Effector CD4-positive, alpha-beta T cell (primary cell): Measurements from ENCODE around the gene ASB17. TPM values are rescaled to one million over a fixed set of nuclear protein-coding genes. Genes with fewer than 3 reads are reported as not detected.
"Not testable (repeated sequence)": the region's sequence is repeated elsewhere in the genome, so short reads cannot be mapped to it uniquely, and the experiment has no call there.

ENCODE experiments used
- DNase-seq: peaks from one replicate; pipeline ENCODE4 v3.0.0-alpha.2; 2020
- total RNA-seq: gene quantifications from one replicate; lab custom pipeline; 2026; lab: John Stamatoyannopoulos, UW

The ASB17 gene, protein sequence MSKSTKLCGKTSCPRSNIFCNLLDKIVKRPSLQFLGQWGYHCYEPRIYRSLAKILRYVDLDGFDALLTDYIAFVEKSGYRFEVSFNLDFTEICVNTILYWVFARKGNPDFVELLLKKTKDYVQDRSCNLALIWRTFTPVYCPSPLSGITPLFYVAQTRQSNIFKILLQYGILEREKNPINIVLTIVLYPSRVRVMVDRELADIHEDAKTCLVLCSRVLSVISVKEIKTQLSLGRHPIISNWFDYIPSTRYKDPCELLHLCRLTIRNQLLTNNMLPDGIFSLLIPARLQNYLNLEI
- not detected for total RNA-seq

DNA sequence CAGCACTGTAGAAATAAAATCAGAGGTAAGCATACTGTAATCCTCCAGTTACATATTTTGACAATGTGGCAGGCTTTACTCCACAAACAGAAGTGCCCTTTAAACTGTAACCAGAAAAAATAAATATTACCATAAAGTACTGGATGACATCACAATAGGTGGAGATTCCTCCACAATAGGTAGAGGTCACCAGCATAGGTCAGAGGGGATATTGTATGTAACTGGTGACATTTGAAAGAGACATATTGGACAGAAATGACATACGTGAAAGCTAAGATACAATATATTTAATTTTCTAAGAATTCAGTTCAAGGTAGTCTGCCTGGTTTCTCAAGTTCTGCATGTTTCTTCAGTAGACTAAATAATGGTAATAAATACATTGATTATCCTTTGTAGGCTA lies at the start of gene ASB17:
Gene ASB17 (minus strand): TSS at position 101 of the 400 bp plus-strand sequence. CDS start 113 bp downstream, outside the sequence.
- DNase-seq: no peak

- DNase-seq: no peak
These were observed 49.0 kb upstream of the ASB17 start for GRCh38 chr1:75980972-75981897.

- no peak for DNase-seq
These were observed 38.4 kb upstream of the ASB17 start for GRCh38 chr1:75970631-75971030.

DNA sequence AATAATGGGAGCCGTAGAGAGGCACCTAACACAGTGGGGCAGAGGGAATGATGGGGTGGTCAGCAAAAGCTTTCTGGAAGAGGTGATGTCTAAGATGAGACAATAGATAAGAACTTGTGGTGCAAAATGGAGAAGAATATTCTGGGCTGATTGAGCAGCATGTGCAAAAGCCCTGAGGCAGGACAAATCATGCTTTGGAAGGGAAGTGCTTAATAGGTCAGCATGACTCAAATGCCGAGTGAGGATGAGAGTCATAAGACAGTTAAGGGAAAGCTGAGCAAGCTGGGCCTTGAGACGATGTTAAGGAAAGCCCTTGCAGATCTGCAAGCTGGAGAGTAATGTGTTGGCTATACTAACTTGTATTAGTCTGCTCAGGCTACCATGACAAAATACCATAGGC lies 37.3 kb upstream of the ASB17 start:
- no peak for DNase-seq

DNA sequence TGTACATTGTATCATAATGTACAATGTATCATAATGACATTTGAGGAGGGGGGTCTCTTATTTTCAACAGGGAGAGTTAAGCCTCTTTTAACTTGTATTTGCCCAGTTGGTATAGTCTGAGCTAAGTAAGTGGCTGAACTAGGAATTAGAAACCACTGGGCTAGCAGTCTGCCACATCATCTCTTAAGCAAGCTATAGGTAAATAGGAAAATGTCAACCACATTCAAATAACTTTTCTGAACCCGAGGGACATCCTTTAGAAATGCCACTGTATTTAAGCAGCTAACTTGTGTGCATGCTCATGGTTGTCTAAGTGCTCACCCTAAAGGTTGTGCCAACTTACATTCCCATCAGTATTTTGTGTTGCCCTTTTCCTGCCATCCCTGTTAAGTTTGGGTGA lies 35.5 kb upstream of the ASB17 start:
- DNase-seq: no peak

DNA sequence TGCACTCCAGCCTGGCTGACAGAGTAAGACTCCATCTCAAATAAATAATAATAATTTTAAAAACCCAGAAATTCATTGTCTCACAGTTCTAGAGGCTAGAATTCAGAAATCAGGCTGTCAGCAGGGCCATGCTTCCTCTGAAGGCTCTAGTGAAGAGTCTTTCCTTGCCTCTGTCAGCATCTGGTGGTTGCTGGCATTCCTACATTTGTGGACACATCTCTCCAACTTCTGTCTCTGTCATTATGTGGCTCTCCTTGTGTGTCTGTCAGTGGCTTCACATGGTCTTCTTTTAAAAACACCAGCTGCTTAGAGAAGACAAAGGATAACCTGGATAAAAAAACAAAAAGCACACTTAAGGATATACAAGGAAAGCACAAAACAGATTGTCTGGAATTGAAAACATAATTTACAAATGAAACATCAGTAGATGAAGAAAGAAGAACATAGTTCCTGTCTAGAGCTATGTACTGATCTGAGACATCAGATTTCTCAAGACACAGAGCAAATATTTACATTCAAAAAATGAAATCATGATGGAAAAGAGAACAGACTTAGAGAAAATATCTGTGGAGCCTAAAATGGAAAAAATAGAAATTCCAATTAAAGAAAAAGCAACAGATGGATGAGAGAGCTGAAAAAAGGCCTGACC lies 32.7 kb upstream of the ASB17 start:
- no peak for DNase-seq

DNA sequence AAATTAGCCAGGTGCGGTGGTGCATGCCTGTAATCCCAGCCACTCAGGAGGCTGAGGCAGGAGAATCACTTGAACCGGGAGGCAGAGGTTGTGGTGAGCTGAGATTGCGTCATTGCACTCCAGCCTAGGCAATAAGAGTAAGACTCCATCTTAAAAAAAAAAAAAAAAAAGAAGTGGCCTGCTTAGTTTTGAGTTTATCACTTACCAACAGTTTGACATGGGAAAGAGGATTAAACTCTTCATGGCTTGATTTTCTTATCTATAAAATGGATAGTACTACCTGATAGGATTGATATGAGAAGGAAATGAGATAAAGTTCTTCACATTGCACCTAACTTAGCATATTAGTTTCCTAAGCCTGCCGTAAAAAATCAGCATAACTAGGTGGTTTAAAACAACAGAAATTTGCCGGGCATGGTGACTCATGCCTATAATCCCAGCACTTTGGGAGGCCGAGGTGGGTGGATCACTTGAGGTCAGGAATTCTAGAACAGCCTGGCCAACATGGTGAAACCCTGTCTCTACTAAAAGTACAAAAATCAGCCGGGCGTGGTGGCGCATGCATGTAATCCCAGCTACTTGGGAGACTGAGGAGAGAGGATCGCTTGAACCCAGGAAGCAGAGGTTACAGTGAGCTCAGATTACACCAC lies 32.0 kb upstream of the ASB17 start:
- DNase-seq: not testable (repeated sequence)

- no peak for DNase-seq
These were observed 22.4 kb upstream of the ASB17 start for GRCh38 chr1:75954586-75954985.

DNA sequence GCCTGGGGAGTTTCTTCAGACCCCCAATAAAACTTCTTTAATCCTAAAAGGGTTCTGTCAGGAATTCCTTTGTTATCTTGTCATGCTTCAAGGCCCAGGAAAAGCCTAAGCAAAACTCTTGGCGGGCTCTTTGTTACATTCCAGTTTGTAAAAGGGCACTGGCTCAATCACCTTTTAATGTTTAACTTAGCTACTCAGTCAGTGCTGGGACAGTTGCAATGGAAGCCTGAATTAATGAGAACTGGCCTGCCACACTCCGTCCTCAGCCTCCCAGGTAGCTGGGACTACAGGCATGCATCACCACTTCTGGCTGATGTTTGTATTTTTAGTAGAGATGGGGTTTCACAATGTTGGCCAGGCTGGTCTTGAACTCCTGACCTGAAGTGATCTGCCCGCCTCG lies 21.3 kb upstream of the ASB17 start:
- DNase-seq: no peak

DNA sequence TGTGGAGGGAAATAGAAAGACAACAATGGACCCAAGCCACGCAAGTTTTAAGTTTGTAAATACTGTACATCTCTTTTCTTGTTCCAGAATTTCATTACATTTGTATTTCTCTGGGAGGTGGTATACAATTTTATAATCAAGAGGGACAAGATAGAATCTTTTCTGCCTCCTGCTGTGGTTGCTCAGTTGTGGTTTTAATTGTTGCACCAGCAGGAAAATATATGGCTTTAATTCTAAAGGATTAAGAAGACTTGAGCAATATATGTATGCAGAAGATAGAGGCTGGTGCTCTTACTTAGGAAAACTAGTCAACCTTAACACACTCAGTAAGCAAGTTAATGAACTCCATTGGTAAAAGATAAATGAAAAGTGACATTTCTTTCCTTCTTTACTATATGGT lies 19.8 kb upstream of the ASB17 start:
- DNase-seq: no peak

- no peak for DNase-seq
These were observed 18.0 kb upstream of the ASB17 start for GRCh38 chr1:75950176-75950575.

GRCh38 chr1:75943037-75943436 lies 10.8 kb upstream of the ASB17 start:
- DNase-seq: not testable (repeated sequence)

DNA sequence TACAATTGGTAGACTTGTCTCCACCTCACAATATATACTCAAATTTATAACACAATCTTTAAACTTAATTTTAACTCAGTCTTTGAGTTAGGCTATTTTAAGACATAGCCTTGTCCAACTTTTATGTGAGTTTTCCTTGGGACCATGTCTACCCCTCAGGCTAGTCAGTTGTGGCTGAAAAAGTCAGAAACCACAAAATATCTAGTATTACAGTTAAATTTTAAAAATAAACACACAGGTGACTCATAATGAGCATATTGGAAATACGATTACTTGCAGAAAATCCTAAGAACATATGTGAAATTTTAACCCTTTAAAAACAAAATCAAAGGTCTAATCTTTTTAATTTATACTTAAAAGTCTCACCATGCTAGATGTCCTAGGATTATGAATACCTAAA lies 4.8 kb upstream of the ASB17 start:
- DNase-seq: no peak

GRCh38 chr1:75922698-75923097 lies 9.5 kb downstream of the ASB17 start:
- DNase-seq: no peak

- no peak for DNase-seq
These were observed 15.4 kb downstream of the ASB17 start for GRCh38 chr1:75916834-75917233.

DNA sequence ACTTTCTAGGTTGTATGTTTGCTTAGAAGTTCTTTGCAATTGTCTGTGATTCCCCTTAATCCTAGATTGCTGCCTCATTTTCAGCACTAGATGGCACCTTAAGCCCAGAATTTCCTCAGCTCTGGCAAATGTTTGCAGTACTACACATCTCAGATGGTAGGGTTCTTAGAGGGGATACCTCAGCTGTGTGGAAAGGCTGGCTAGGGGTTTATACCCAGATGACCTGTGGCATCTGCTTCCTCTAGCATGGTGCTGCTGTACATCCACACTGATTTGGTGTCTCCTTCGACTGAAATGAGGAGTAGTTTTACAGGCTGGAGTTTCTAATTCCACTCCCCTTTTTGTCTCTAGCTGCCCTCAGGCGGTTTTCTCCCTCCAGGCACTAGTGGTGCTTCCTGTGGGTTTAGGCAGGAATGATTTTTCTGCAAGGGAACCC lies 23.5 kb downstream of the ASB17 start:
- no peak for DNase-seq

- DNase-seq: no peak
These were observed 30.8 kb downstream of the ASB17 start for GRCh38 chr1:75901371-75901770.

DNA sequence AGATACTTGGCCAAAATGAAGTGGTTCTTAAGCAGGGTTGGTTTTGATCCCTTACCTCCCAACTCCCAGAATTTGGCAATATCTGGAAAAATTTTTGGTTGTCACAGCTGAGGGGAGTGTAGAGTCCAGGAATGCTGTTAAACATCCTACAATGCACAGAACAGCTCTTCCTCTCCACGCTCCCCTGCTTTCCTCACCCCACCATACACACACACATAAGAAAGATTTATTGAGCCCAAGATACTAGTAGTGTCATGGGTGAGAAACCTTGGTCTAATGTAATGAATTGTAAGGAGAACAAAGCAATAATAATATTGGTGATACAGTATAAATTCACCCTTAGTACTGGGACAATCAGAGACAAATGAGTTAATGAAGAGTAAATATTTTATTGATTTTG lies 47.8 kb downstream of the ASB17 start:
- no peak for DNase-seq

- no peak for DNase-seq
These were observed 52.2 kb downstream of the ASB17 start for GRCh38 chr1:75879985-75880384.

- no peak for DNase-seq
These were observed 61.3 kb downstream of the ASB17 start for GRCh38 chr1:75870951-75871350.
